GM19043 (cell line): Measurements from ENCODE around the gene PPP1R1C.
A peak's percentile ranks its signal among the peaks of the same experiment; 100 is the strongest.

Experiments
- ATAC-seq: cut with Tn5 transposase; IDR thresholded peaks from one replicate; pipeline ENCODE4 v1.9.1; 2021; ENCODE audit warnings: low read depth; ENCODE audit not compliant: unreplicated experiment

PPP1R1C gene

GRCh38 chr2:181970160-181970794, 15.4 kb upstream of the PPP1R1C start:
- ATAC-seq = no peak

GRCh38 chr2:181971032-181971431, 14.6 kb upstream of the PPP1R1C start:
- no peak for ATAC-seq

GRCh38 chr2:181972431-181973170, 13.1 kb upstream of the PPP1R1C start:
- ATAC-seq = no peak

GRCh38 chr2:181973171-181973783, 12.4 kb upstream of the PPP1R1C start:
- ATAC-seq = no peak

- ATAC-seq = no peak
These were observed 7.8 kb upstream of the PPP1R1C start for GRCh38 chr2:181977661-181978350.

GRCh38 chr2:181978351-181979150, 7.1 kb upstream of the PPP1R1C start:
- no peak for ATAC-seq

- no peak for ATAC-seq
These were observed 1.6 kb upstream of the PPP1R1C start for GRCh38 chr2:181984060-181984459.

- no peak for ATAC-seq
These were observed 630 bp upstream of the PPP1R1C start for GRCh38 chr2:181984814-181985631.

GRCh38 chr2:181988154-181988924, 2.7 kb downstream of the PPP1R1C start:
- ATAC-seq = no peak

GRCh38 chr2:181989099-181989498, 3.4 kb downstream of the PPP1R1C start:
- no peak for ATAC-seq

GRCh38 chr2:181991171-181991885, 5.7 kb downstream of the PPP1R1C start:
- peak; percentile 94 for ATAC-seq

- peak; percentile 78 for ATAC-seq
These were observed 7.1 kb downstream of the PPP1R1C start for GRCh38 chr2:181992776-181993175.

GRCh38 chr2:181995289-181995688, 9.6 kb downstream of the PPP1R1C start:
- no peak for ATAC-seq

- ATAC-seq = no peak
These were observed 12.6 kb downstream of the PPP1R1C start for GRCh38 chr2:181998041-181998835.

GRCh38 chr2:181998891-181999654, 13.4 kb downstream of the PPP1R1C start:
- no peak for ATAC-seq

- ATAC-seq = no peak
These were observed 14.3 kb downstream of the PPP1R1C start for GRCh38 chr2:181999911-182000310.
